ENCODE data around the gene LAMC2.

Gene LAMC2

DNA sequence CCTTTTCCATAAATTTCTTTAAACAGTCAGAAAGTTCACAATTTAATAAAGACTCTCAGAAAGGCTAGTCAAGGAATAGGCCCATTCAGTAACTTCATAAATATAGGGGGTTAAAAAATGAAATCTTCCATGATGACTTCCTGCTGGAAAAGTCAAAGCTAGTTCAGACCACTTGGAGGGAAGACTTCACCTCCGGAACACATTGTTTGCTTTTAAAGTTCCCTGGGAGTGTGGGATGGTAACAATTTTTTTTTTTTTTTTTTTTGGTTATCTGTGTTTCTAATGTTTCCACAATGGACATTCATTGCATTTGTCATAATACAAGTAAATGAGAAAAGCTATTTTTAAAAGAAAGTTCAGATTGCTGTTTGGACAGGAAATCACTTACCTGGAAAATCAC lies 18.4 kb upstream of the LAMC2 start:
- H3K27ac ChIP-seq (ENCODE audit: low read depth, low read length): no peak overlapping the region
- H4K20me1 ChIP-seq (ENCODE audit: low read depth, low read length): no peaks in the 10 kb centered on the region
- H3K79me2 ChIP-seq (ENCODE audit: insufficient read depth, low read length): no peaks in the 10 kb centered on the region
- H3K4me3 ChIP-seq (ENCODE audit: insufficient read depth, low read length, poor library complexity, severe bottlenecking): no peak overlapping the region
- H2AFZ ChIP-seq (ENCODE audit: low read depth, low read length, severe bottlenecking): no peak overlapping the region
- H3K9ac ChIP-seq (ENCODE audit: low read length): no peak overlapping the region
- no peak overlapping the region for H3K4me2 ChIP-seq (ENCODE audit: low read depth, low read length, poor library complexity, severe bottlenecking)
- TF ChIP-seq, protein P1, sequence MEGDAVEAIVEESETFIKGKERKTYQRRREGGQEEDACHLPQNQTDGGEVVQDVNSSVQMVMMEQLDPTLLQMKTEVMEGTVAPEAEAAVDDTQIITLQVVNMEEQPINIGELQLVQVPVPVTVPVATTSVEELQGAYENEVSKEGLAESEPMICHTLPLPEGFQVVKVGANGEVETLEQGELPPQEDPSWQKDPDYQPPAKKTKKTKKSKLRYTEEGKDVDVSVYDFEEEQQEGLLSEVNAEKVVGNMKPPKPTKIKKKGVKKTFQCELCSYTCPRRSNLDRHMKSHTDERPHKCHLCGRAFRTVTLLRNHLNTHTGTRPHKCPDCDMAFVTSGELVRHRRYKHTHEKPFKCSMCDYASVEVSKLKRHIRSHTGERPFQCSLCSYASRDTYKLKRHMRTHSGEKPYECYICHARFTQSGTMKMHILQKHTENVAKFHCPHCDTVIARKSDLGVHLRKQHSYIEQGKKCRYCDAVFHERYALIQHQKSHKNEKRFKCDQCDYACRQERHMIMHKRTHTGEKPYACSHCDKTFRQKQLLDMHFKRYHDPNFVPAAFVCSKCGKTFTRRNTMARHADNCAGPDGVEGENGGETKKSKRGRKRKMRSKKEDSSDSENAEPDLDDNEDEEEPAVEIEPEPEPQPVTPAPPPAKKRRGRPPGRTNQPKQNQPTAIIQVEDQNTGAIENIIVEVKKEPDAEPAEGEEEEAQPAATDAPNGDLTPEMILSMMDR (IDR thresholded peaks at IDR 0.05; ENCODE audit: insufficient read depth, low read length, poor library complexity, severe bottlenecking): no peak
- no peak for TF ChIP-seq EZH2phosphoT487 (conservative IDR thresholded peaks at IDR 0.05; ENCODE audit: low read length)
- no peaks in the 10 kb centered on the region for H3K9me2 ChIP-seq (replicated peaks; ENCODE audit: insufficient read depth, low read length)
- no peaks in the 10 kb centered on the region for H3F3A ChIP-seq (ENCODE audit: insufficient read depth)
- H3K9me3 ChIP-seq (ENCODE audit: insufficient read depth, low read length): no peaks in the 10 kb centered on the region
- no peaks in the 10 kb centered on the region for H3K27me3 ChIP-seq (ENCODE audit: low read length)
- H3K36me3 ChIP-seq (ENCODE audit: low read length): no peaks in the 10 kb centered on the region

DNA sequence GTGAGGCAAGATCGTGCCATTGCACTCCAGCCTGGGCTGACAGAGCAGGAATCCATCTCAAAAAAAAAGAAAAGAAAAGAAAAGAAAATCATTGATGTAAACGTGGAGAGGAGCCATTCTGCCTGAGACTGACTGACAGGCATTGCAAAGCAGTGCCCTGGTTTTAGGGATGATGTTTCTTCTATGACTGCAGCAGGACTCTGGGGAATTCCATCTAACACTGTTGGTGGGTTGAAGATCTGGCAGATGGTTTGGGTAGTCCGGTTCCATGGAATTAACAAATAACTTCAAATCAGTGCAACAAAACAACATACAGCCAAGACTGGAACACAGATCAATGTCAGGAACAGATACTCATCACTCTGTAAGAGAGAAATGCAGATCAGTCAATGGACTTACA lies 17.8 kb upstream of the LAMC2 start:
- Histone ChIP-seq H3K4me3 (ENCODE audit: insufficient read depth, low read length, poor library complexity, severe bottlenecking) (no peak overlapping the region), H3K9ac (ENCODE audit: low read length) (no peak overlapping the region), H3F3A (ENCODE audit: insufficient read depth) (no peaks in the 10 kb centered on the region), H3K27me3 (ENCODE audit: low read length) (no peaks in the 10 kb centered on the region), H2AFZ (ENCODE audit: low read depth, low read length, severe bottlenecking) (no peak overlapping the region), H3K4me2 (ENCODE audit: low read depth, low read length, poor library complexity, severe bottlenecking) (no peak overlapping the region), H3K36me3 (ENCODE audit: low read length) (no peaks in the 10 kb centered on the region), H3K9me3 (ENCODE audit: insufficient read depth, low read length) (no peaks in the 10 kb centered on the region), H3K79me2 (ENCODE audit: insufficient read depth, low read length) (no peaks in the 10 kb centered on the region), H3K9me2 (replicated peaks; ENCODE audit: insufficient read depth, low read length) (no peaks in the 10 kb centered on the region), H4K20me1 (ENCODE audit: low read depth, low read length) (no peaks in the 10 kb centered on the region), H3K27ac (ENCODE audit: low read depth, low read length) (no peak overlapping the region)
- TF ChIP-seq, protein P1 (IDR thresholded peaks at IDR 0.05; ENCODE audit: insufficient read depth, low read length, poor library complexity, severe bottlenecking): no peak
- no peak for TF ChIP-seq EZH2phosphoT487 (conservative IDR thresholded peaks at IDR 0.05; ENCODE audit: low read length)

- no peak for TF ChIP-seq EZH2phosphoT487 (conservative IDR thresholded peaks at IDR 0.05; ENCODE audit: low read length)
- Histone ChIP-seq H3F3A (ENCODE audit: insufficient read depth) (no peaks in the 10 kb centered on the region), H3K9me3 (ENCODE audit: insufficient read depth, low read length) (no peaks in the 10 kb centered on the region), H3K27ac (ENCODE audit: low read depth, low read length) (no peak overlapping the region), H3K4me2 (ENCODE audit: low read depth, low read length, poor library complexity, severe bottlenecking) (no peak overlapping the region), H3K9me2 (replicated peaks; ENCODE audit: insufficient read depth, low read length) (no peaks in the 10 kb centered on the region), H3K9ac (ENCODE audit: low read length) (no peak overlapping the region), H4K20me1 (ENCODE audit: low read depth, low read length) (no peaks in the 10 kb centered on the region), H3K4me3 (ENCODE audit: insufficient read depth, low read length, poor library complexity, severe bottlenecking) (no peak overlapping the region), H2AFZ (ENCODE audit: low read depth, low read length, severe bottlenecking) (no peak overlapping the region), H3K27me3 (ENCODE audit: low read length) (no peaks in the 10 kb centered on the region), H3K79me2 (ENCODE audit: insufficient read depth, low read length) (no peaks in the 10 kb centered on the region), H3K36me3 (ENCODE audit: low read length) (no peaks in the 10 kb centered on the region)
Measured at GRCh38 chr1:183173828-183174227, 12.2 kb upstream of the LAMC2 start.

DNA sequence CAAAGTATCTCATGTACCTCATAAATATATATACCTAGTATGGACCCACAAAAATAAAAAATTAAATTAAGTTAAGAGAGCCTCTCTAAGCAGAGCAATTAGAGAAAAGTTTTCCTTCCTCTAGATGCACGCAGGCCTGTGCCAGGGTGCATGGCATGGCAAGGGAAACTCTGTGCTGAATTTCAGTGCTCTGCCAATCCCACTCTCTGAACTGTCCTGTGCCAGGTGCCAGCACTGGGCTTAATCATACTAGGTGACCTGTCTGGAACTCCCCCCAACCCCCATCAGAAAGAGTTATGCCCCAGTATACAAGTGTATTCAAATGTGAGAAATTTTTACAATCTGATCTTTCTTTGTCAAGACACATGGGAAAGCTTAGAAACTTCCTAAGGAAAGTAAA lies 10.4 kb upstream of the LAMC2 start:
- Histone ChIP-seq H4K20me1 (ENCODE audit: low read depth, low read length) (no peaks in the 10 kb centered on the region), H3F3A (ENCODE audit: insufficient read depth) (no peaks in the 10 kb centered on the region), H3K27me3 (ENCODE audit: low read length) (no peaks in the 10 kb centered on the region), H3K9me3 (ENCODE audit: insufficient read depth, low read length) (no peaks in the 10 kb centered on the region), H3K9ac (ENCODE audit: low read length) (no peak overlapping the region), H3K36me3 (ENCODE audit: low read length) (no peaks in the 10 kb centered on the region), H3K4me3 (ENCODE audit: insufficient read depth, low read length, poor library complexity, severe bottlenecking) (no peak overlapping the region), H3K4me2 (ENCODE audit: low read depth, low read length, poor library complexity, severe bottlenecking) (no peak overlapping the region), H2AFZ (ENCODE audit: low read depth, low read length, severe bottlenecking) (no peak overlapping the region), H3K27ac (ENCODE audit: low read depth, low read length) (no peak overlapping the region), H3K79me2 (ENCODE audit: insufficient read depth, low read length) (no peaks in the 10 kb centered on the region), H3K9me2 (replicated peaks; ENCODE audit: insufficient read depth, low read length) (no peaks in the 10 kb centered on the region)
- no peak for TF ChIP-seq EZH2phosphoT487 (conservative IDR thresholded peaks at IDR 0.05; ENCODE audit: low read length)
- TF ChIP-seq, protein P1 (IDR thresholded peaks at IDR 0.05; ENCODE audit: insufficient read depth, low read length, poor library complexity, severe bottlenecking): no peak

Measured in SU-DHL-6 (cell line).